ENCODE data around the gene PTH1R. TPM values are rescaled to one million over a fixed set of nuclear protein-coding genes. Genes with fewer than 3 reads are reported as not detected.

Gene PTH1R
- not detected in 2 replicates for total RNA-seq (2013; cell fraction: nucleolus; rRNA removed)
- total RNA-seq (2014; rRNA removed) (not detected in 2 replicates), total RNA-seq (2014; rRNA removed; fragmentation: Illumina TruSeq; extraction: Trizol) (not detected in 2 replicates), total RNA-seq (2021) (not detected in 2 replicates), polyA plus RNA-seq (2011; rRNA removed) (not detected in 2 replicates), polyA plus RNA-seq (2014; fragmentation: Illumina TruSeq; extraction: Trizol) (not detected in 2 replicates), polyA plus RNA-seq (2014; fragmentation: Nextera tagmentation; extraction: Ambion mirVana) (not detected), polyA plus RNA-seq (2014; rRNA removed) (0.20 TPM in 1 of 2 replicates, not detected in the other), polyA plus RNA-seq (2016; fragmentation: Nextera tagmentation; extraction: Ambion mirVana) (not detected), polyA minus RNA-seq (2011; rRNA and poly(A)+ RNA removed) (not detected in 2 replicates), Bru-seq, nascent RNA (percentile 8 among the genes with signal in this experiment), BruChase-seq, experiment 1, labeled RNA remaining after a 6-hour chase (not detected), BruChase-seq, experiment 2, labeled RNA remaining after a 2-hour chase (not detected)
- polyA plus RNA-seq (2011; ENCODE audit: low read depth): not detected
- 0.03 and 0.13 TPM in 2 replicates for polyA plus RNA-seq (2011; cell fraction: cytosol; rRNA removed)
- polyA plus RNA-seq (2011; cell fraction: nucleus; rRNA removed): 0.61 and 1.2 TPM in 2 replicates
- polyA plus RNA-seq (2012): 0.22 TPM in 1 of 2 replicates, not detected in the other
- not detected in 2 replicates for polyA minus RNA-seq (2011; cell fraction: cytosol; rRNA and poly(A)+ RNA removed)
- polyA minus RNA-seq (2011; cell fraction: nucleus; rRNA and poly(A)+ RNA removed): not detected in 2 replicates
- long read RNA-seq, experiment 1: 0 reads
- long read RNA-seq, experiment 2: 0 reads

DNA sequence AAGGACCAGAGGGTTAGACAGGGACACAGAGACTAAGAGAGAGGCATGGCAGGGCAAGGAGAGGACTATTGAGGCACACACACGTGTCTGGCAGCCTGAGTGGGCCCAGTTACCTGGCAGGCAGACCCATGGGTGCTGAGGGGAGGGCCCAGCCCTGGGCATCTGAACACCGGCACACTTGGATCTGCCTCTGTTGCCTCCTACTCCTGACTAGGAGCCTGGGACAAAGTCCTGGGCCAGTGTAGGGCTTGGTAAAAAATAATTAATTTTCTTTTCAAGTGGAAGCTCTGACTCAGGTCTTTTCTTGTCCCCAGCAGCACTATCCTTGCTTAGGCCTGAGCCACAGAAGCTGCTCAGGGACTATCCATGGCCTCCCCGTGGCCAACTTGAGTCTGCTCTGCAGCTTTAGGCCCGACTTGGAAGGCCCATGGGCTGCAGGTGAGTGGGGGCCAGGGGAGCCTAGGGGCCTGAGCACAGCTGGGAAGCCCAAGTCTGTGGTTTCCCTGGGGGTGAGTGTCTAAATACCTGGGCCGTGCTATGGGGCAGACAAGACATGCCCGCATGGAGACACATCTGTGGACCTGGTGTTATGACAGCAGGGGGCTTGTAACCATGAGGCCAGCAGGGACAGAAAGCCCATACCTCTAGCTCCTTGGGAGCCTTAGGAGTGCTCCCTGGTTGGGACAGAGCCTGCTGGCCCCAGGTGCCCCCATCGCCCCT is at the start of gene PTH1R:
Gene PTH1R, plus strand, starts transcription at position 316 of the 720 bp plus-strand sequence. CDS start 5,839 bp downstream, outside the sequence.
- BruUV-seq (replicated peaks): no TSS peak
- no peak within 1 kb of the TSS for H3K27ac ChIP-seq (ENCODE audit: control insufficient read depth, insufficient read depth)
- WGBS (ENCODE audit: insufficient coverage, insufficient replicate concordance, low lambda C conversion rate, missing lambda C conversion rate): 29% methylated on average over 7 of the region's 7 CpGs

More for the DNA sequence above, at the start of gene PTH1R:
- ATAC-seq (no peak), FAIRE-seq (no peak), DNase-seq (ENCODE audit: low read depth, low spot score) (no peak)
- no peak within 1 kb of the TSS for H3K4me3 ChIP-seq
- intact Hi-C loops (cut with micrococcal nuclease; ENCODE audit: unreplicated experiment) (no loop called here), in situ Hi-C loops (cut with MboI) (no loop called here)
- no peak for TF ChIP-seq CBFB (IDR thresholded peaks at IDR 0.05; ENCODE audit: low read depth)
- no peak for TF ChIP-seq SPI1 (IDR thresholded peaks at IDR 0.05; ENCODE audit: borderline replicate concordance, insufficient read depth, low read depth, low read length)
- no peak for TF ChIP-seq SUPT20H (IDR thresholded peaks at IDR 0.05; ENCODE audit: borderline replicate concordance, control insufficient read depth, low read depth, low read length)
- TF ChIP-seq, protein P1, sequence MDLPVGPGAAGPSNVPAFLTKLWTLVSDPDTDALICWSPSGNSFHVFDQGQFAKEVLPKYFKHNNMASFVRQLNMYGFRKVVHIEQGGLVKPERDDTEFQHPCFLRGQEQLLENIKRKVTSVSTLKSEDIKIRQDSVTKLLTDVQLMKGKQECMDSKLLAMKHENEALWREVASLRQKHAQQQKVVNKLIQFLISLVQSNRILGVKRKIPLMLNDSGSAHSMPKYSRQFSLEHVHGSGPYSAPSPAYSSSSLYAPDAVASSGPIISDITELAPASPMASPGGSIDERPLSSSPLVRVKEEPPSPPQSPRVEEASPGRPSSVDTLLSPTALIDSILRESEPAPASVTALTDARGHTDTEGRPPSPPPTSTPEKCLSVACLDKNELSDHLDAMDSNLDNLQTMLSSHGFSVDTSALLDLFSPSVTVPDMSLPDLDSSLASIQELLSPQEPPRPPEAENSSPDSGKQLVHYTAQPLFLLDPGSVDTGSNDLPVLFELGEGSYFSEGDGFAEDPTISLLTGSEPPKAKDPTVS (IDR thresholded peaks at IDR 0.05; ENCODE audit: low read depth, low read length): no peak
- TF ChIP-seq CHD1 (IDR thresholded peaks at IDR 0.05; ENCODE audit: low read depth, low read length): no peak
- TF ChIP-seq ZNF384 (IDR thresholded peaks at IDR 0.05; ENCODE audit: borderline replicate concordance, low read depth, low read length): no peak
- no peak for TF ChIP-seq CUX1 (IDR thresholded peaks at IDR 0.05; ENCODE audit: insufficient replicate concordance, low read depth, low read length)
- TF ChIP-seq SKIL (IDR thresholded peaks at IDR 0.05; ENCODE audit: low read depth, poor library complexity, severe bottlenecking): no peak
- no peak for TF ChIP-seq RBBP5 (conservative IDR thresholded peaks at IDR 0.05)
- no peak within 1 kb of the TSS for H3K9ac ChIP-seq (ENCODE audit: control insufficient read depth, insufficient read depth, low read length)
- no peaks in the 10 kb centered on the region for H3K79me2 ChIP-seq (ENCODE audit: control insufficient read depth, insufficient read depth, low read length)
- peaks cover 7% of the 10 kb centered on the region for H3K4me1 ChIP-seq (ENCODE audit: control insufficient read depth, insufficient read depth, low read length)
- POLR2A ChIA-PET: interaction anchor here (0.6 kb wide), 1 partner anchor 9 kb away, joined by 3 read pairs; no protein-coding TSS in a partner anchor
- SMC1A ChIA-PET (ENCODE audit: uncharacterized antibody, unreplicated experiment): interaction anchor here (1.3 to 1.7 kb wide), 2 partner anchors 18 to 172 kb away, joined by 3 to 4 read pairs; no protein-coding TSS in a partner anchor
- CTCF ChIA-PET: interaction anchor here (0.8 to 3.1 kb wide), 3 partner anchors 10 to 17 kb away, joined by 3 to 13 read pairs (median 13); no protein-coding TSS in a partner anchor
- no peak within 1 kb of the TSS for H3K4me2 ChIP-seq (ENCODE audit: control insufficient read depth, insufficient read depth)
- no peaks in the 10 kb centered on the region for H3K9me3 ChIP-seq (replicated peaks; ENCODE audit: control insufficient read depth, insufficient read depth, low read length)
- H2AFZ ChIP-seq (ENCODE audit: control insufficient read depth, low read depth, low read length): no peak within 1 kb of the TSS
- H4K20me1 ChIP-seq (ENCODE audit: control insufficient read depth, insufficient read depth): no peaks in the 10 kb centered on the region
- H3K27me3 ChIP-seq (replicated peaks in 1 of 2; ENCODE audit: control insufficient read depth in 2 of 2, insufficient read depth in 2 of 2, low read length in 1 of 2): peaks cover 3% of the 10 kb centered on the region in 2 experiments; a peak in 2 of 4 replicates
- RAD21 ChIA-PET (ENCODE audit: unreplicated experiment): interaction anchor here (1.4 to 1.8 kb wide), 2 partner anchors 9 to 17 kb away, joined by 3 to 6 read pairs; no protein-coding TSS in a partner anchor
- H3K36me3 ChIP-seq (ENCODE audit: control insufficient read depth in 2 of 2, insufficient read depth in 2 of 2, low read length in 1 of 2): no peaks in the 10 kb centered on the region

All from GM12878 (cell line).